ENCODE results near the gene PDLIM5.

PDLIM5 gene

DNA sequence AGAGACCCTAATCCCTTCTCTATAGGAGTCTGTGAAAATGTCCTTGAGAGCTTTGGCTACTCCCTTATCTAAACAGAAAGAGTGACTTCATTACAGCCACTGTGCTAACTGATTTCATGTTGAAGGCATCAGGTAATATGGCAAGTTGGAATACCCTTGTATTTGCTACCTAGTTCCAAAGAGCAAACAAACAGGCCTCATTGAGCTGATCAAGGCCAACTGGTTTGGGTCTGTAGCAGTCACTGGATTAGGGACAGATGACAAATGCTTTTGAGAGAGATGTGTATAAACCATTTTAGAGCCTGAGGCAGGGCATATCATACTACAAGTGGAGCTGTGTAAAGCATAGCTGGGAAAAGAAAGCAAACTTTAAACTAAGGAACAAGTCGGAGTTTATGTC is 22.9 kb upstream of the PDLIM5 start:
- Mint-ChIP-seq H3K27me3 (ENCODE audit: low read depth, poor library complexity) (no peaks in the 10 kb centered on the region), H3K27ac (no peak overlapping the region), H3K9me3 (peaks cover 43% of the 10 kb centered on the region), H3K4me1 (no peaks in the 10 kb centered on the region), H3K4me3 (no peak overlapping the region), H3K36me3 (ENCODE audit: low read depth) (peaks cover 6% of the 10 kb centered on the region)
- no peak for TF ChIP-seq CTCF (IDR thresholded peaks at IDR 0.05)
- DNase-seq: no peak

DNA sequence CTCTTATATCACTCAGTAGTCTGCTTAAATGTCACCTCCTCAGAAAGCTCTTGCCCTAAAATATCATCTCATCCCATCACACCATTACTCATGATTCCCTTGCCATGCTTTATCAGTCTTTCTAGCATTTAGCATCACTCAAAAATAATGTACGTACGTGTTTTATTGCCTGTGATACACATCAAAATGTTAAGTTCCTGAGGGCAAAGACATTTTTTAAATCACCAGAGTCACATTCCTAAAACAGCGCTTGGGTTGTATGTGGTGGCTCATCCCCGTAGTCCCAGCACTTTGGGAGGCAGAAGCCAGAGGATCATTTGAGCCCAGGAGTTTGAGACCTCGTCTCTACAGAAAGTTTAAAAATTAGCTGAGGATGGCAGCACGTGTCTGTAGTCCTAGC is 21.3 kb upstream of the PDLIM5 start:
- H3K27me3 Mint-ChIP-seq (ENCODE audit: low read depth, poor library complexity): peaks cover 3% of the 10 kb centered on the region
- peaks cover 28% of the 10 kb centered on the region for H3K9me3 Mint-ChIP-seq
- H3K4me3 Mint-ChIP-seq: no peak overlapping the region
- H3K4me1 Mint-ChIP-seq: no peaks in the 10 kb centered on the region
- no peak overlapping the region for H3K27ac Mint-ChIP-seq
- no peak for TF ChIP-seq CTCF (IDR thresholded peaks at IDR 0.05)
- DNase-seq: no peak
- no peaks in the 10 kb centered on the region for H3K36me3 Mint-ChIP-seq (ENCODE audit: low read depth)

GRCh38 chr4:94431388-94431787 is 20.4 kb upstream of the PDLIM5 start:
- Mint-ChIP-seq H3K27ac (no peak overlapping the region), H3K27me3 (ENCODE audit: low read depth, poor library complexity) (peaks cover 3% of the 10 kb centered on the region), H3K4me3 (no peak overlapping the region), H3K36me3 (ENCODE audit: low read depth) (no peaks in the 10 kb centered on the region), H3K4me1 (no peaks in the 10 kb centered on the region), H3K9me3 (peaks cover 18% of the 10 kb centered on the region)
- no peak for TF ChIP-seq CTCF (IDR thresholded peaks at IDR 0.05)
- no peak for DNase-seq

DNA sequence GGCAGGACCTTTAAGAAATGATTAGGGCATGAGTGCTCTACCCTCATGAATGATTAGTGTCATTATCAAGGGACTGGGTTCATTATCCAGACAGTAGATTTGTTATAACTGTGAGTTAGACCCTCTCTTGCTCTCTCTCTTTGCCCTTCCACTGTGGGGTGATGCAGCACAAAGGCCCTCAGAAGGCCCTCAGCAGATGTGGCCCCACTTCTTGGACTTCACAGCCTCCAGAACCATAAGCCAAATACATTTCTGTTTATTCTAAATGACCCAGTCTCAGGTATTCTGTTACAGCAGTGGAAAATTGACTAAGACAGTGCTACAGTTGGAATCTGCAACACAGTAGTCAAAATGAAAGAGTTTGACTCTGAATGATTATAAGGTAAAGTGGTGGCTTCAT is 17.2 kb upstream of the PDLIM5 start:
- no peaks in the 10 kb centered on the region for H3K36me3 Mint-ChIP-seq (ENCODE audit: low read depth)
- no peak overlapping the region for H3K27ac Mint-ChIP-seq
- H3K4me1 Mint-ChIP-seq: no peaks in the 10 kb centered on the region
- no peaks in the 10 kb centered on the region for H3K9me3 Mint-ChIP-seq
- H3K4me3 Mint-ChIP-seq: no peak overlapping the region
- peaks cover 11% of the 10 kb centered on the region for H3K27me3 Mint-ChIP-seq (ENCODE audit: low read depth, poor library complexity)
- TF ChIP-seq CTCF (IDR thresholded peaks at IDR 0.05): no peak
- no peak for DNase-seq

DNA sequence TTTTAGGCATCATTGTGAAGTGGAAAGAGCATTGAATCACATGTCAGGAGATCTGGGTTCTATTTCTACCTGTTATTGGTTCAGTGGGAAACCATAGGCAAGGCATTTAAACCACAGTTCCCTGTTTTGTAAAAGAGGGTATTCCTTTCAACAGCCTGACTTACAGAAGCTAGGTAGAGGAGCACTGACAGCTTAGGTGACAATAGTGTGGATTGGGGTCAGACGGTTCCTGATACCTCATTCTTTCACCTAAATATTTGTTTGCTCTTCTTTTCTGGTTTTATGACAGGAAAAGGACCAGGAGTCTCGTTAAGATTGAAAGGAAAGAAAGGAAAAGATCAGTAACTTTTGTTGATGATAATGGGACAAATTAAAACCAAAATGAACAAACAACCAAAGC is 15.9 kb upstream of the PDLIM5 start:
- Mint-ChIP-seq H3K9me3 (no peaks in the 10 kb centered on the region), H3K27ac (no peak overlapping the region), H3K27me3 (ENCODE audit: low read depth, poor library complexity) (peaks cover 11% of the 10 kb centered on the region), H3K4me3 (no peak overlapping the region), H3K36me3 (ENCODE audit: low read depth) (no peaks in the 10 kb centered on the region), H3K4me1 (no peaks in the 10 kb centered on the region)
- TF ChIP-seq CTCF (IDR thresholded peaks at IDR 0.05): no peak
- no peak for DNase-seq

GRCh38 chr4:94436512-94436911 is 15.2 kb upstream of the PDLIM5 start:
- no peak for DNase-seq
- Mint-ChIP-seq H3K36me3 (ENCODE audit: low read depth) (no peaks in the 10 kb centered on the region), H3K27ac (no peak overlapping the region), H3K4me3 (no peak overlapping the region), H3K27me3 (ENCODE audit: low read depth, poor library complexity) (peaks cover 11% of the 10 kb centered on the region), H3K9me3 (no peaks in the 10 kb centered on the region), H3K4me1 (no peaks in the 10 kb centered on the region)
- TF ChIP-seq CTCF (IDR thresholded peaks at IDR 0.05): no peak

Measured in nephron progenitor cell (in vitro differentiated cells).